Ovary (tissue), 9 donors: ENCODE results near the gene STARD6. TPM values are rescaled to one million over a fixed set of nuclear protein-coding genes. Genes with fewer than 3 reads are reported as not detected.

ENCODE experiments used
- DNase-seq, 5 donors: peaks; one replicate each; pipeline ENCODE4 v3.0.0-alpha.2; 2019 to 2020
- H3K27ac ChIP-seq, 2 donors: fragments of 200-600 bp; one replicate each; pipeline versions ENCODE4 v1.5.1 to v1.8.0; 2019 to 2022
- H3K27me3 ChIP-seq: fragments of 200-600 bp; one replicate; pipeline ENCODE4 v1.8.0; 2022
- H3K36me3 ChIP-seq: fragments of 200-600 bp; sonication (generic); one replicate; pipeline ENCODE4 v1.5.1; 2019
- H3K4me1 ChIP-seq: one replicate; pipeline ENCODE4 v1.8.1; 2013; ENCODE audit warnings: mild to moderate bottlenecking, moderate library complexity; ENCODE audit not compliant: insufficient read depth
- H3K4me3 ChIP-seq: fragments of 200-600 bp; sonication (generic); one replicate; pipeline ENCODE4 v1.5.1; 2017
- H3K9me3 ChIP-seq, 2 donors: fragments of 200-600 bp in 1 of 2; sonication (generic) in 1 of 2; one replicate each; pipeline versions ENCODE4 v1.5.1 to v1.8.1; 2013 to 2019; ENCODE audit warnings: mild to moderate bottlenecking in 1 of 2, moderate library complexity in 1 of 2
- EP300 ChIP-seq: sonication (generic); formaldehyde crosslinking; IDR thresholded peaks from one replicate; pipeline ENCODE4 v1.6.1; 2017; ENCODE audit warnings: antibody characterized with exemption
- POLR2A ChIP-seq: fragments of 450-650 bp; IDR thresholded peaks from one replicate; pipeline ENCODE4 v1.6.1; 2017; ENCODE audit warnings: antibody characterized with exemption, mild to moderate bottlenecking, moderate library complexity
- WGBS, 3 donors: extraction: QIAGEN DNeasy Blood & Tissue Kit in 1 of 3; methylation state at CpG; one replicate each; pipeline versions ENCODE4 v1.1.5 to v1.1.7; 2013 to 2017; 5-methylcytosine and 5-hydroxymethylcytosine counted together
- intact Hi-C, 4 donors: fragments of 100-400 bp; cut with DNase I; formaldehyde crosslinking; loops; one replicate each; pipeline versions ENCODE4 v1.11.0 to v1.15.1; 2022 to 2023
- polyA plus RNA-seq, 2 donors: library from polyadenylated mRNA; stranded (reverse); fragments of 200-250 nt in 1 of 2; fragments of 350-450 nt in 1 of 2; fragmentation: Illumina TruSeq in 1 of 2; extraction: RNeasy Lipid Tissue Mini Kit (QIAGEN cat#74804) in 1 of 2; gene quantifications; one replicate each; pipeline ENCODE4 v1.2.3, GENCODE V29; 2013 to 2014
- total RNA-seq, 7 donors: library from RNA; depleted of rRNA in 2 of 7; stranded (reverse); fragments of >200 nt in 2 of 7; fragmentation: NEBNext Ultra II Directional in 3 of 7; extraction: Animal tissue kit (Norgen Biotek cat#: 25700) in 3 of 7; gene quantifications; one replicate each; pipeline versions ENCODE4 v1.1.0 to v1.2.4, GENCODE V29; 2016 to 2023
- TF ChIP-seq, protein P1 (sequence below), 3 donors: fragments of 450-650 bp in 2 of 3; fragments of 200-600 bp in 1 of 3; IDR thresholded peaks; one replicate each; pipeline versions ENCODE4 v1.5.1 to v1.8.0; 2016 to 2022; ENCODE audit warnings: antibody characterized with exemption in 3 of 3, mild to moderate bottlenecking in 1 of 3
- donor health status: DM: no; HTN: no; CAD: no; lungs with moderate emphysema.
- donor health status: DM: no; HTN: no; CAD: no.
- donor health status: Bipolar disorder and iron deficiency.
- donor health status: DM: yes; HTN: yes; CAD: no.
- donor health status: DM: no; HTN: no; CAD: no.
- donor health status: DM: yes; HTN: yes; CAD: no.

STARD6 gene
- total and polyA plus RNA-seq, 9 donors: not detected

DNA sequence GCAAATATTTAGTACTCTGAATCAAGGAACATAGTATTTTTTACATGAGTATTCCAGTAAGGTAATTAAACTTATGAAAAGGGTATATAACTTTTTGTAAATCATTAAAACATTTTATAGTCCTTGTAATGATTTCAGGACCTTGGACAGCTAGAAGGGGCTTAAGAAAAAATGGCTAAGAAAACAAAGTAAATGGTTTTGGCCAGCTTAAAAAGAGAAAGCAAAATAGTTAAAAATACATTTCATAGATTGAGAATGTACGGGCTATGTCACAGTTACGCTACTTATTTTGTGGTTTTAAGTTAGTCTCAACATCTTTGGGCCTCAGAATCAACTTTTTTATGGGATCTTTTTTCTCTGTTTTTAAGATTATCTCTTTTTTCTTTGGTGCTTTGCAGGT, 61.6 kb downstream of the STARD6 start:
- no peak overlapping the region for H3K27ac ChIP-seq
- no peak for DNase-seq
- intact Hi-C loops: no loop called here
- WGBS, 3 donors: 83 to 88% (median 83%) methylated on average over 2 of the region's 2 CpGs
- no peaks in the 10 kb centered on the region for H3K27me3 ChIP-seq
- H3K4me3 ChIP-seq: no peak overlapping the region
- no peaks in the 10 kb centered on the region for H3K4me1 ChIP-seq
- peaks cover 0 to 3% of the 10 kb centered on the region in 2 donors for H3K9me3 ChIP-seq
- no peaks in the 10 kb centered on the region for H3K36me3 ChIP-seq
- no peak for TF ChIP-seq POLR2A
- no peak for TF ChIP-seq EP300
- TF ChIP-seq, protein P1, sequence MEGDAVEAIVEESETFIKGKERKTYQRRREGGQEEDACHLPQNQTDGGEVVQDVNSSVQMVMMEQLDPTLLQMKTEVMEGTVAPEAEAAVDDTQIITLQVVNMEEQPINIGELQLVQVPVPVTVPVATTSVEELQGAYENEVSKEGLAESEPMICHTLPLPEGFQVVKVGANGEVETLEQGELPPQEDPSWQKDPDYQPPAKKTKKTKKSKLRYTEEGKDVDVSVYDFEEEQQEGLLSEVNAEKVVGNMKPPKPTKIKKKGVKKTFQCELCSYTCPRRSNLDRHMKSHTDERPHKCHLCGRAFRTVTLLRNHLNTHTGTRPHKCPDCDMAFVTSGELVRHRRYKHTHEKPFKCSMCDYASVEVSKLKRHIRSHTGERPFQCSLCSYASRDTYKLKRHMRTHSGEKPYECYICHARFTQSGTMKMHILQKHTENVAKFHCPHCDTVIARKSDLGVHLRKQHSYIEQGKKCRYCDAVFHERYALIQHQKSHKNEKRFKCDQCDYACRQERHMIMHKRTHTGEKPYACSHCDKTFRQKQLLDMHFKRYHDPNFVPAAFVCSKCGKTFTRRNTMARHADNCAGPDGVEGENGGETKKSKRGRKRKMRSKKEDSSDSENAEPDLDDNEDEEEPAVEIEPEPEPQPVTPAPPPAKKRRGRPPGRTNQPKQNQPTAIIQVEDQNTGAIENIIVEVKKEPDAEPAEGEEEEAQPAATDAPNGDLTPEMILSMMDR (IDR thresholded peaks at IDR 0.05): no peak

DNA sequence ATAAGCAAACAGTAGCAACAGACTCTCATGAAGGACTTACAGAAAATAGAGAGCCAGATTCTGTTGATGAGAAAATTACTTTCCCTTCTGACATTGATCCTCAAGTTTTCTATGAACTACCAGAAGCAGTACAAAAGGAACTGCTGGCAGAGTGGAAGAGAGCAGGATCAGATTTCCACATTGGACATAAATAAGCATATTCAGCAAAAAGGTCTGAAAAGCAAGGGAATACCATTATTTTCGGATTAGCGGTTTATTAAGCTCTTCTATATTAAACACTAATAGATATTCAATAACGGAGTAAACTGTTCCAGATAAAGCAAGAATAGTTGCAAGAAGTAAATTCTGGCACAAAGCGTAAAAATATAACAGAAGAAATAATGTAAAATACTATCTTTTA, 63.4 kb downstream of the STARD6 start:
- intact Hi-C loops: no loop called here
- Histone ChIP-seq H3K9me3 (peaks cover 0 to 3% of the 10 kb centered on the region in 2 donors), H3K4me3 (no peak overlapping the region), H3K27ac (no peak overlapping the region), H3K4me1 (no peaks in the 10 kb centered on the region), H3K27me3 (no peaks in the 10 kb centered on the region), H3K36me3 (no peaks in the 10 kb centered on the region)
- no peak for DNase-seq
- no peak for TF ChIP-seq EP300
- TF ChIP-seq, protein P1 (IDR thresholded peaks at IDR 0.05): no peak
- TF ChIP-seq POLR2A: no peak
- 96 to 98% (median 97%) methylated on average over 4 of the region's 4 CpGs for whole genome bisulfite sequencing, 3 donors

- H3K9me3 ChIP-seq: no peaks in the 10 kb centered on the region
- H3K36me3 ChIP-seq: no peaks in the 10 kb centered on the region
- no peaks in the 10 kb centered on the region for H3K4me1 ChIP-seq
- no peak for DNase-seq
- H3K27me3 ChIP-seq: no peaks in the 10 kb centered on the region
- TF ChIP-seq, protein P1 (IDR thresholded peaks at IDR 0.05): no peak
- TF ChIP-seq EP300 (no peak), POLR2A (no peak)
- no peak overlapping the region for H3K27ac ChIP-seq
- no peak overlapping the region for H3K4me3 ChIP-seq
- intact Hi-C loops: no loop called here
- 71 to 87% (median 85%) methylated on average over 8 of the region's 8 CpGs for WGBS, 3 donors
Observed at GRCh38 chr18:54284981-54285785, 72.5 kb downstream of the STARD6 start.

DNA sequence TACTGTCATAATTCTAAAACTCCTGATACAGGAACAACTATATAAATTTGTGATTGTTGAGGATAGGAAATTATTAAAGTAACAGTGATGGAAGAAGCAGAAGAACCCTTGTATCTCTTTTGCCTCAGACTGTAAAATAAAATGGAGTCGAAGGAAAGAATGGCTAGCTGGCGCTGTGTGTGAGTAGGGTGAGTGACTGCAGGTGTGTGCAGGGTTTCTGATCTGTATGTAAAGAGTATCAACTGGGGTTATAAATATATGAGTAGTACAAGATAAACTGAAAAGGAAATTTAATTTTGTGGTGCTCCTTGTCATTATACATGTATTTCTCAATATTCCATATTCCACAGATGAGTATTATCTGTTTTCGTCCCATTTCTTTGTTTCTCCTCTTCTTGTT, 73.1 kb downstream of the STARD6 start:
- 98 to 99% (median 99%) methylated on average over 3 of the region's 3 CpGs for WGBS, 3 donors
- Histone ChIP-seq H3K36me3 (no peaks in the 10 kb centered on the region), H3K27me3 (no peaks in the 10 kb centered on the region), H3K9me3 (no peaks in the 10 kb centered on the region), H3K4me1 (no peaks in the 10 kb centered on the region), H3K4me3 (no peak overlapping the region), H3K27ac (no peak overlapping the region)
- DNase-seq: no peak
- intact Hi-C loops: no loop called here
- TF ChIP-seq, protein P1 (IDR thresholded peaks at IDR 0.05): no peak
- no peak for TF ChIP-seq POLR2A
- no peak for TF ChIP-seq EP300
